Brain microvascular endothelial cell (primary cell): ENCODE data around the gene RPS21.

Experiments
- DNase-seq: peaks from one replicate; pipeline ENCODE4 v3.0.0-alpha.2; 2020
- H3K27ac ChIP-seq: fragments of 250-450 bp; sonication (Bioruptor Pico); 2 replicates; pipeline ENCODE4 v1.5.1; 2020; ENCODE audit warnings: mild to moderate bottlenecking, moderate library complexity
- H3K27me3 ChIP-seq: fragments of 250-450 bp; sonication (Bioruptor Pico); replicated peaks from 2 replicates; pipeline ENCODE4 v1.5.1; 2020; ENCODE audit warnings: mild to moderate bottlenecking
- H3K36me3 ChIP-seq: fragments of 250-450 bp; sonication (Bioruptor Pico); replicated peaks from 2 replicates; pipeline ENCODE4 v1.5.1; 2020; ENCODE audit warnings: mild to moderate bottlenecking
- H3K4me3 ChIP-seq: 2 replicates; pipeline ENCODE4 v1.5.1; 2011; ENCODE audit warnings: low read depth, mild to moderate bottlenecking, control low read depth, low read length, moderate library complexity
- in situ Hi-C: cut with HindIII; loops from 2 replicates; pipeline ENCODE4 v1.10.0; 2017; ENCODE audit warnings: low sequenced_read_pairs, low pct_ligation_motif_present
- TF ChIP-seq, protein P1 (sequence below): IDR thresholded peaks from 2 replicates; pipeline ENCODE4 v1.5.1; 2011; ENCODE audit warnings: low read depth, mild to moderate bottlenecking, moderate library complexity, low read length, control low read depth, inconsistent platforms; ENCODE audit errors: missing control alignments

Gene RPS21

DNA sequence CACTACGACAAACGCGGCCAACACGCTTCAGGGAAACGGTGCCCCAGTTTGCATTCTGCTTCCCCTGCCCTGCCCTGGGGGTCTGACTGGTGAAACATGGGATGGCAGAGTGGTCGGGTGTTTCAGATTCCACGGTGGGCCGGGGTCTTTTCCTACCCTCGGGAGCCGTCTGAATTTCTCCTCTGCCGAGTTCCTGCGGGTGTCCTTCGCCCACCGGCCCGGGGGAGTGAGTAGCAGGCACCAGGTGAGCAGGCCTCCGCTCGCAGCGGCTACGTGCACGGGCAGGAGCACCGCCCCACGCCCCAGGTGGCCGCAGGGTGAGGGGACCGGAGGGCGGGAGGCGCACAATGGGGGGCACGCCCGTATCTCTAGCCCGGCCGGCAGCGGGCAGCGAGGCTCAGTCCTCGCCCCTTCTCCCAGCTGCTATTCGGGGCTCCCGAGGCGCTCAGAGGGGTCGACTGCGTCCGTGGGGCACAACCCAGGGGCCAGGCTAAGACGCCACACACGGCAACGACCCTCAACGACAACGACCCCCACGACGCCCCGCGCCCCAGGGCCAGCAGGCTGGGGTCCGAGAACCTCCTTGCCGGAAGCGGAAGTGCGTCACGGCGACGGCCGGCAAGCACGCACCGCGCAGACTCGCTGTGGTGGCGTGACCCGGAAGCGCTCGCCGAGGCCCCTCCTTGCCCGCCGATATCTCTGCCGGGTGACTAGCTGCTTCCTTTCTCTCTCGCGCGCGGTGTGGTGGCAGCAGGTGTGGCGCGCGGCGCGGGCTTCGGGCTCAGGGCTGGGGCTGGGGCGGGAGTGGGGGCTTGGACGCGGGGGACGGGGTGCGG, at the start of gene RPS21:
RPS21 (plus strand) TSS at position 721 of the 836 bp plus-strand sequence. CDS start 236 bp downstream, outside the sequence.
- in situ Hi-C loops: loop anchor here (25.0 kb wide), 1 partner anchor 99 kb away; no protein-coding TSS in a partner anchor
- DNase-seq: peak; percentile 80
- TF ChIP-seq, protein P1, sequence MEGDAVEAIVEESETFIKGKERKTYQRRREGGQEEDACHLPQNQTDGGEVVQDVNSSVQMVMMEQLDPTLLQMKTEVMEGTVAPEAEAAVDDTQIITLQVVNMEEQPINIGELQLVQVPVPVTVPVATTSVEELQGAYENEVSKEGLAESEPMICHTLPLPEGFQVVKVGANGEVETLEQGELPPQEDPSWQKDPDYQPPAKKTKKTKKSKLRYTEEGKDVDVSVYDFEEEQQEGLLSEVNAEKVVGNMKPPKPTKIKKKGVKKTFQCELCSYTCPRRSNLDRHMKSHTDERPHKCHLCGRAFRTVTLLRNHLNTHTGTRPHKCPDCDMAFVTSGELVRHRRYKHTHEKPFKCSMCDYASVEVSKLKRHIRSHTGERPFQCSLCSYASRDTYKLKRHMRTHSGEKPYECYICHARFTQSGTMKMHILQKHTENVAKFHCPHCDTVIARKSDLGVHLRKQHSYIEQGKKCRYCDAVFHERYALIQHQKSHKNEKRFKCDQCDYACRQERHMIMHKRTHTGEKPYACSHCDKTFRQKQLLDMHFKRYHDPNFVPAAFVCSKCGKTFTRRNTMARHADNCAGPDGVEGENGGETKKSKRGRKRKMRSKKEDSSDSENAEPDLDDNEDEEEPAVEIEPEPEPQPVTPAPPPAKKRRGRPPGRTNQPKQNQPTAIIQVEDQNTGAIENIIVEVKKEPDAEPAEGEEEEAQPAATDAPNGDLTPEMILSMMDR: no peak
- Histone ChIP-seq H3K36me3 (peaks cover 27% of the 10 kb centered on the region), H3K27me3 (no peaks in the 10 kb centered on the region), H3K27ac (peak within 1 kb of the TSS; percentile 74), H3K4me3 (peak within 1 kb of the TSS; percentile 98)

DNA sequence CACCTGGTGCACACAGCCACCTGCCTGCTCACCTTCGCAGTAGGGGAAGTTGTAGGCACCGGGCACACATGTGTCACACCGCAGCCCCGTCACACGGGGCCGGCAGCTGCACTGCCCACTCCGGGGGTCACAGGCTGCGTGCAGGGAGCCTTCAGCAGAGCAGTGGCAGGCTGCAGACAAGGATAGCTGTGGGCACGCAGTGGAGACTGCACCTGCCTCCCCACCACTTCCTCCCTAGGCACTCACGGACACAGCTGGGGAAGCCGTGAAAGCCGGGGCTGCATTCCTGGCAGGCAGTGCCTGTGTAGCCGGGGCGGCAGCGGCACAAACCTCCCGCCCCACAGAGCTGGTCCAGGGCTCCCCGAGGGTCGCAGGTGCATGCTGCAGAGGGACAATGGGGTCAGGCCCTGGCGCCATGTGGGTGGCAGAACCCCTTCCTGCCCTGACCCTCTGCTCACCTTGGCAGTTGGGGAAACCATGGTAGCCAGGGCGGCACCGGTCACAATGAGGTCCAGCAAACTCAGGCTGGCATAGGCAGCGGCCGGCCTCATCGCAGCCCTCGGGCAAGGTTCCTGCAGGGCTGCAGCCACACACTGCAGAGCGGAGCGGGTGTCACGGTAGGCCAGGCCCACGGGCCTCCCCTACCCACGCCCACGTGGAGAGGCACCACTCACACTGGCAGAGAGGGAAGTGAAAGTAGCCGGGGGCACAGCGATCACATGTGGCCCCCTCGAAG, 49.2 kb upstream of the RPS21 start:
- H3K36me3 ChIP-seq: peaks cover 42% of the 10 kb centered on the region
- in situ Hi-C loops: no loop called here
- H3K27me3 ChIP-seq: no peaks in the 10 kb centered on the region
- no peak for DNase-seq
- TF ChIP-seq, protein P1: no peak
- no peak overlapping the region for H3K27ac ChIP-seq
- no peak overlapping the region for H3K4me3 ChIP-seq

DNA sequence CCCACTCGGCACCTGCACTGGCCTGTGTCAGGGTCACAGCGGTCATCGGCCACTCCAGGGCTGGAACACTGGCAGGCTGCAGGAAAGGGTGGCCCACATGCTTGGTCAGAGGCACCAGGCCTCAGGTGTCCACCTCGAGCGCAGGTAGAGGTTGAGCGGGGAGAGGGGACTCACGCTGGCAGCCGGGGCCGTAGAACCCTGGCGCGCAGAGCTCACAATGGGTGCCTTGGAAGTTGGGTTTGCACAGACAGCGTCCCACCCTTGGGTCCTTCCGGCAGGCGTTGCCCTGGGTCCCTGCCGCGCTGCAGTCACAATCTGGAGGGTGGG, 48.6 kb upstream of the RPS21 start:
- H3K27me3 ChIP-seq: no peaks in the 10 kb centered on the region
- no peak overlapping the region for H3K4me3 ChIP-seq
- no peak for DNase-seq
- no peak overlapping the region for H3K27ac ChIP-seq
- in situ Hi-C loops: no loop called here
- H3K36me3 ChIP-seq: peaks cover 38% of the 10 kb centered on the region
- TF ChIP-seq, protein P1: no peak

DNA sequence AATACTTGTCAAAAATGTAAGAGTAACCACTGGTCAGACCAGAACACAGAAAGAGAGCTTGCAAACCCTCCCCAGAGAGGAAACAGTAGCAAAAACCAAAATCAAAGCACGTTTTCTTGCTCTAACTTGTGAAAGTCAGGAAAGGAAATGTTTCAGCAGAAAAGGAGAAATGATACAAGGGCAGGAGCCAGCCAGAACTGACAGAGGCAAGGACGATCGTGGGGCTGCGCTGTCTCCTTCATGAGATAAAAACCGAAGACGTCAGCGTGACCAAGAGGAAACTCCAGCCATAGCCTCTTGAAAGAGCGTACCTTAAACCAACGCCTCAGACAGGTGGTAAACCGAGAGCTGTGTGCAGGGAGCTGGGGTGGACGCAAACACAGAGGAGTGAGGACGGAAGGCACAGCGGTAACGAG, 47.2 kb upstream of the RPS21 start:
- in situ Hi-C loops: no loop called here
- H3K27me3 ChIP-seq: no peaks in the 10 kb centered on the region
- TF ChIP-seq, protein P1: no peak
- H3K4me3 ChIP-seq: no peak overlapping the region
- no peak overlapping the region for H3K27ac ChIP-seq
- peaks cover 30% of the 10 kb centered on the region for H3K36me3 ChIP-seq
- no peak for DNase-seq

DNA sequence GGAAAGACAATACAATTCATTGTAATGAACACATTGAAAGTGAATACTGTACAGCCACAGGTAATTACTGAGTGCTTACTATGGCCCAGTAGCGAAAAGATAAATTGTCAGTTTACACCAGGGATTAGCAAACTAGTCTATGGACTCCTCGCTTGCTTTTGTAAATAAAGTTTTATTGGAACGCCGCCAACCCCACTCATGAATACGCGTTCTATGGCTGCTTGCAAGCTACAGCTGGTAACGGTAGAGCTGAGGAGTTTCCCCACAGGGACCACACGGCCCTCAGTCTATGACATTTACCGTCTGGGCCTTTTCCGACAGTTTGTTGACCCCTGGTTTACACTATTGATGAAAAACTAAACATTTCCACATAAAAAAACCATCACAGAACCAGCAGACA, 44.0 kb upstream of the RPS21 start:
- H3K4me3 ChIP-seq: no peak overlapping the region
- H3K36me3 ChIP-seq: peaks cover 45% of the 10 kb centered on the region
- H3K27ac ChIP-seq: no peak overlapping the region
- H3K27me3 ChIP-seq: no peaks in the 10 kb centered on the region
- TF ChIP-seq, protein P1: no peak
- no peak for DNase-seq
- in situ Hi-C loops: no loop called here
